Measurements from ENCODE around the gene MFN2. TPM values are rescaled to one million over a fixed set of nuclear protein-coding genes. Genes with fewer than 3 reads are reported as not detected.

MFN2 gene
- total RNA-seq, 1 experiment from 2014 or later = 56.8 TPM

- Mint-ChIP-seq H3K4me1 (peaks cover 4% of the 10 kb centered on the region), H3K36me3 (peaks cover 69% of the 10 kb centered on the region), H3K27me3 (ENCODE audit: low read depth) (no peaks in the 10 kb centered on the region), H3K9me3 (peaks cover 5% of the 10 kb centered on the region), H3K27ac (no peak overlapping the region), H3K4me3 (no peak overlapping the region)
- CTCF ChIA-PET = no interaction called here
- DNase-seq (ENCODE audit: low spot score) (no peak), ATAC-seq (no peak)
- POLR2A ChIA-PET = no interaction called here
- TF ChIP-seq ZNF416 (CRISPR knock-in tag; IDR thresholded peaks at IDR 0.05) = no peak
- no peak for TF ChIP-seq TEAD1 (CRISPR knock-in tag; IDR thresholded peaks at IDR 0.05)
- TF ChIP-seq GRHL2 (CRISPR knock-in tag; IDR thresholded peaks at IDR 0.05; ENCODE audit: insufficient replicate concordance, severe bottlenecking) = no peak
- no peak for TF ChIP-seq E2F5 (CRISPR knock-in tag; IDR thresholded peaks at IDR 0.05)
- TF ChIP-seq FOXK1 (CRISPR knock-in tag; IDR thresholded peaks at IDR 0.05) = no peak
- TF ChIP-seq EMX1 (CRISPR knock-in tag; IDR thresholded peaks at IDR 0.05) = no peak
- TF ChIP-seq MXD4 (CRISPR knock-in tag; IDR thresholded peaks at IDR 0.05; ENCODE audit: borderline replicate concordance) = no peak
- no peak for TF ChIP-seq AR (CRISPR knock-in tag; IDR thresholded peaks at IDR 0.05)
- no peak for TF ChIP-seq ZNF532 (CRISPR knock-in tag; IDR thresholded peaks at IDR 0.05; ENCODE audit: borderline replicate concordance)
- no peak for TF ChIP-seq JUN (CRISPR knock-in tag; IDR thresholded peaks at IDR 0.05)
- no peak for TF ChIP-seq AFF4 (CRISPR knock-in tag; IDR thresholded peaks at IDR 0.05; ENCODE audit: borderline replicate concordance)
- TF ChIP-seq ZNF232 (CRISPR knock-in tag; IDR thresholded peaks at IDR 0.05) = no peak
- TF ChIP-seq HMGXB4 (CRISPR knock-in tag; IDR thresholded peaks at IDR 0.05) = no peak
- TF ChIP-seq USF2 (CRISPR knock-in tag; IDR thresholded peaks at IDR 0.05) = no peak
- no peak for TF ChIP-seq ZBTB21 (CRISPR knock-in tag; IDR thresholded peaks at IDR 0.05; ENCODE audit: borderline replicate concordance)
- no peak for TF ChIP-seq ZMAT4 (CRISPR knock-in tag; IDR thresholded peaks at IDR 0.05)
- TF ChIP-seq JAZF1 (CRISPR knock-in tag; IDR thresholded peaks at IDR 0.05) = no peak
- TF ChIP-seq PRDM15 (CRISPR knock-in tag; IDR thresholded peaks at IDR 0.05) = no peak
Measured at GRCh38 chr1:12009318-12009947, 29.2 kb downstream of the MFN2 start.
